AG10803 (cell line): ENCODE measurements around the gene TTLL11.
A peak's percentile ranks its signal among the peaks of the same experiment; 100 is the strongest.

Experiments
- DNase-seq: peaks from one replicate; pipeline ENCODE4 v3.0.0; 2010; ENCODE audit warnings: low read depth
- H3K4me3 ChIP-seq: 2 replicates; pipeline ENCODE4 v1.5.1; 2011; ENCODE audit warnings: mild to moderate bottlenecking, low read length, control low read depth
- TF ChIP-seq, protein P1 (sequence below): conservative IDR thresholded peaks from 2 replicates; pipeline ENCODE4 v1.5.1; 2011; ENCODE audit warnings: mild to moderate bottlenecking, low read length, control low read depth, inconsistent platforms

Gene TTLL11

DNA sequence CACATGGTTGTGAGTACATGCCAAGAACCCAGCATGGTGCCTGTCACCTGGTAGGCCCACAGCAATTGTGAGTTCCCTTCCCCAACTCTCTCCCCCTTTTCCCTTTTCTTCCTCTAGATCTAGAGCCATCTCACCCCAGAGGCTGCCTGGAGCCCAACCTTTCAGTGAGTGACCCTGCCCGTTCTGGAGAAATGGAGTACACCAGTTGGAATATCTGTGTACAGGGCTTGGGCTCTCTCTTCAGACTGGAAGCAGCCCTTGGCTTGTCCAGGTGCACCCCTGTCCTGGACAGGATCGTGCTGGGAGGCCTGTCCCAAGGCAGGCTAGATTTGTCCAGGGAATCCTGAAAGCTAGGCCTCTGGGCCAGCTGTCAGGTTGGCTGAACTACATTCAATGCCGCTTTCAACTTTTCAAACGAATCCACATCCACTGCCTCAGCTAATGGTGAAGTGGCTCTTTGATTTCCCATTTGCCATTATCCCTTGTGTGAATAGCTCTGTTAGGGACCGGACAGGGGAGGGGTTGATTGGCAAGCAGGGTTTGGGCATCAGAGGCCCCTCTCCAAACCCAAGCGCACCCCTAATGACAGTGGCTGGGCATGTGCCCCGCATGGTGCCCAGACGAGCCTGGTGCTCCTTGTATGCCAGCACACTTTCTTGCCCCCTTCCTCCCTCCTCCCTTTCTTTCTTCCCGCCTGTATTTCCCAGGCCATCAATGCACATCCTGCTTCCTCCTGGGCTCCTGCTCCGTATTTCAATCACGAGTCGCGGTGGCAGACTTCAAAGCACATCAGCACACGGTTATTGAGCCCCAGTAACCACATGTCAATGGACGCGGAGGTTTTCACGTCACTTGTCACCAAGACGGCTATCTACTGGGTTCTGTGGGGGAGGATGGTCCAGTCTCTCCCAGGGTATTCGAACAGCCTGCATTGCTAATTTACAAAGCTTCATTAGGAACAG, 230.5 kb downstream of the TTLL11 start:
- H3K4me3 ChIP-seq, result no peak overlapping the region
- TF ChIP-seq, protein P1, sequence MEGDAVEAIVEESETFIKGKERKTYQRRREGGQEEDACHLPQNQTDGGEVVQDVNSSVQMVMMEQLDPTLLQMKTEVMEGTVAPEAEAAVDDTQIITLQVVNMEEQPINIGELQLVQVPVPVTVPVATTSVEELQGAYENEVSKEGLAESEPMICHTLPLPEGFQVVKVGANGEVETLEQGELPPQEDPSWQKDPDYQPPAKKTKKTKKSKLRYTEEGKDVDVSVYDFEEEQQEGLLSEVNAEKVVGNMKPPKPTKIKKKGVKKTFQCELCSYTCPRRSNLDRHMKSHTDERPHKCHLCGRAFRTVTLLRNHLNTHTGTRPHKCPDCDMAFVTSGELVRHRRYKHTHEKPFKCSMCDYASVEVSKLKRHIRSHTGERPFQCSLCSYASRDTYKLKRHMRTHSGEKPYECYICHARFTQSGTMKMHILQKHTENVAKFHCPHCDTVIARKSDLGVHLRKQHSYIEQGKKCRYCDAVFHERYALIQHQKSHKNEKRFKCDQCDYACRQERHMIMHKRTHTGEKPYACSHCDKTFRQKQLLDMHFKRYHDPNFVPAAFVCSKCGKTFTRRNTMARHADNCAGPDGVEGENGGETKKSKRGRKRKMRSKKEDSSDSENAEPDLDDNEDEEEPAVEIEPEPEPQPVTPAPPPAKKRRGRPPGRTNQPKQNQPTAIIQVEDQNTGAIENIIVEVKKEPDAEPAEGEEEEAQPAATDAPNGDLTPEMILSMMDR, result no peak
- DNase-seq, result no peak

DNA sequence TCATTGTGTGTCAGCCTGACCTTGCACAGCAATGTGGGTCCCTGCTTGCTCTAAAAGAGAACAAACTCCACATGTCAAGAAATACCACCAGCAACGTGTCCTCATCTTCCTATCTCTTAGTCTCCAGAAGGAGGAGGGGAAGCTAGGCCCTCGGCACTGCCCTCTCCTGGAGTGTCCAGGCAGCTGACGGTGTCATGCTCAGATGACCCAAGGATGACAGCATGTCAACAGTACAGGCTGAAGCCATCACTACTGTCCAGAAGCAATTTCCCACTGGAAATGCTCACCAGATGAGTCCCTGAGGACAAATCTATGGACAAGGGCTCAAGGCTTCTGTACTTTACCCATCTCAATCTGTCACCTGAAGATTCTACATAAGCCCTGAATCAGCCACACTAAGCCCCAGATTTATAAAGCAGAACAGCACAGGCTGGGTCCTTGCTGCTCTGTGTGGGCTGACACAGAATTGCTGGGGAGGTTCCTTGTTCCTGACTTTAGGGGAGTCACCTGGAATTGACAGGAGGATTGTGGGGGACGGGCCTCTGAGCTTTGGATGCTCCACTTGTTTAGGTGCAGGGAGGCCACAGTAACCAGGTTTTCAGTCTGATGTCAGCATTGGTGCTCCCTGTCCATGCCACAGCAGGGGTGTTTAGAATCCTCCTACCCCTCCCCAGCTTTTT, 231.5 kb downstream of the TTLL11 start:
- no peak overlapping the region for H3K4me3 ChIP-seq
- no peak for DNase-seq
- TF ChIP-seq, protein P1, result peak; percentile 50

DNA sequence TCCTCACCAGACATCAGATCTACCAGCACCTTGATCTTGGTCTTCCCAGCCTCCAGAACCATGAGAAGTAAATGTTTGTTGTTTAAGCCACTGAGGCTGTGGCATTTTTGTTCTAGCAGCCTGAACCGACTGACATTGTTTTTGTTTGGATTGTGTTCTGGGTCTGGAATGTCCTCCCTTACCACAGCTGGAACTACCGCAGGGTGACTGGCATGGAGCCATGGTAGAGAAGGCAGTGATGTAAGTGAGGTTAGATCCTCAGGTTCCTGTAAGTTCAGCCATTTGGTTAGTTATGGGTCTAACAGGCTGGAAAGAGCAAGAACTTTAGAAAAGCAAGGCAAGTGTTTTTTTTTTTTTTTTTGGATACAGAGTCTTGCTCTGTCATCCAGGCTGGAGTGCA, 232.4 kb downstream of the TTLL11 start:
- peak; percentile 92 for DNase-seq
- H3K4me3 ChIP-seq, result no peak overlapping the region
- TF ChIP-seq, protein P1, result no peak

DNA sequence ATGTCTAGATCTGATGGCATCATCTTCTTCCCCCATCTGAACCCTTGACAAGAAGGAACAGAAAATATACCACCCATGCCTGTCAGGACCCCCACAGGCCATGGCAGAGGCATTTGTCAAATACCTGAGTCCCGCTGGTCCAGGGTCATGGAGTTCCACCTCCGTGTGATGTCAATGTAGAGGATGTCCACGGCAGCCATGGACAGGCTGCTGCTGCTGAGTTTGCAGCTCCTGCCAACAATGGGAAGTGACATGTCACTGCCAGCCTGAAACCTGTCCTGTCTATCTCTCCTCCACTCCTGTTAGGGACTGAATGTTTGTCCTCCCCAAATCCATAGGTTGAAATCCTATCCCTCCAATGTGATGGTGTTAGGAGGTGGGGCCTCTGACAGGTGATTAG, 232.9 kb downstream of the TTLL11 start:
- TF ChIP-seq, protein P1, result no peak
- no peak overlapping the region for H3K4me3 ChIP-seq
- DNase-seq, result no peak

DNA sequence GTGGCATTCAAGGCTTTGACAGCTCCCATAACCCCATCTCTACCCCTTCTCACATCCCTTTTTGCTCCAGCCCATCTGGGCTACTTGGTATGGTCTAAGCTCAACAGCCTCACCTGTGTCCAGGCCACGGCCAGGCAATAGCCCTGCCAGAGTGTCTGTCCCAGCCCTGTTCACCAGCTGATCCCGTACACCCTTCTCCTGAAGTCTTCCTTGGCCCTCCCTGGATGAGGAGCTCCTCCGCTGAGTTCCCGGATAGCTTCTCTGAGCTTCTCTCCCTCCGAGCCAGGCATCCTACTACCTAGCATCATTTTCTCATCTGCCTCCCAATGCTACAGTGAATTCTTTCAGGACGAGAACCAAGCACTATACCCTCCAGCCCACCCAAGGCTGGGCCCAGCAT, 233.5 kb downstream of the TTLL11 start:
- TF ChIP-seq, protein P1, result no peak
- no peak overlapping the region for H3K4me3 ChIP-seq
- no peak for DNase-seq

DNA sequence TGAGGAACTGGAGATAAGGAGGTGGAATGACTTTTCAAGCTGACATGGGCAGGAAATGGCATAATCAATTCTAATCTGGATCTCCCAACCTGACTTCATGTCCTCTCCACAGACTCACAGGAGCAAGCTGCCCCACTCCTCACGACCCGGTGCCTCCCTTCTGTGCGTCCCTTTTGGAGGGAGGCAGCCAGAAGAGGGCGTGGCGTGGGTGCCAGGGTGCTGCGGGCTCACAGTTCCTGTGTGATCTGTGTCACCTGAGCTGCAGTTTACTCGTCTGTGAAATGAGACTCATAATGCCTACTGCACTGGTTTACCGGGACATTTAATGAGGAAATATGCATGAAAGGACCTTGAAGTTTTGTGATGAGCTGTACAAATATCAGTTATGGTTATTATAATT, 234.3 kb downstream of the TTLL11 start:
- DNase-seq, result no peak
- TF ChIP-seq, protein P1, result no peak
- no peak overlapping the region for H3K4me3 ChIP-seq
